Measurements from ENCODE around the gene NXNL1. TPM values are rescaled to one million over a fixed set of nuclear protein-coding genes. Genes with fewer than 3 reads are reported as not detected.
"Not testable (repeated sequence)": the region's sequence is repeated elsewhere in the genome, so short reads cannot be mapped to it uniquely, and the experiment has no call there.

The NXNL1 gene
- total and polyA plus RNA-seq, 2 of the 8 experiments (the other 6 are each of a cell fraction or from before 2014, with no cell fraction given) = not detected

DNA sequence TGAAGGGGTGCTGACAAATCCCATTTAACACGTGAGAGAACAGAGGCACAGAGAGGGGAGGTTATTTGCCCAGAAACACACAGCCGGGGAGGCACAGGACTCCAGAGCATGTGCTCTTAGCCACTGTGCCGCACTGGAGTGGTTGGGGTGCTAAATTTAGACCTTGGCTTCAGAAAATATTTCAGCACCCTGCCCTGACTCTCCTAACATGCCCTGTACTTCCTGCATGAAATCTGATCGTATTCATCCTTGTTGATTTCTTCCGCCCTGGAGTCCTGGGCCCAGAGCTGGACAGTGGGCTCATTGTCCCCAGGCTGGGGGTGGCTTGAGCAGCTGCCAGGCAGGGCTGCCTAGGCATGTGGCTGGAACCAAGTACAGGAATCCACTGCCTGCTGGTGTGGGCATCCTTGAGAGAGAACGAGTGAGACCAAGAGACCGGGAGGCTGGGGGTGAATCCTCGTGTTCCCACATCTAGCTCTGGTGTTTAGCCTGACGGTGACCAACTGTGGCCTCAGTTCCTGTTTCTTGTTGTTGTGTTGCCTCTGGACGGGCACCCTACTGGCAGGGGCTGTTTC, 14.9 kb upstream of the NXNL1 start (continued):
- TF ChIP-seq SIX5 (IDR thresholded peaks at IDR 0.05; ENCODE audit: low read depth, low read length) (no peak), RXRA (IDR thresholded peaks at IDR 0.05; ENCODE audit: insufficient read depth, low read depth, low read length) (no peak)

DNA sequence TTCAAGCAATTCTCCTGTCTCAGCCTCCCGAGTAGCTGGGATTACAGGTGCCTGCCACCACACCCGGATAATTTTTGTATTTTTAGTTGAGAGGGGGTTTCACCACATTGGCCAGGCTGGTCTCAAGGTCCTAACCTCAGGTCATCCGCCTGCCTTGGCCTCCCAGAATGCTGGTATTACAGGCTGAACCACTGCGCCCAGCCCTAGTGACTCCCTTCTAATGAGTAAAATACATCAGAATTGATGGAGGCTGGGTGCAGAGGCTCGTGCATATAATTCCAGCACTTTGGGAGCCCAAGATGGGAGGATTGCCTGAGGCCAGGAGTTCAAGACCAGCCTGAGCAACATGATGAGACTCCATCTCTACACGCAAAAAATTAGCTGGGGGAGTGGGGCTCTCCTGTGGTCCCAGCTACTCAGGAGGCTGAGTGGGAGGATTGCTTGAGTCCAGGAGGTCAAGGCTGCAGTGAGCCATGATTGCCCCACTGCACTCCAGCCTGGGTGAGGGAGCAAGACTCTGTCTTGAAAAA, 14.3 kb upstream of the NXNL1 start:
- not testable (repeated sequence) for H3K18ac ChIP-seq (ENCODE audit: extremely low read depth, low read length); H3K27ac ChIP-seq (ENCODE audit: low read depth, low read length); H3K79me2 ChIP-seq (ENCODE audit: control insufficient read depth in 1 of 2, insufficient read depth in 2 of 2, low read length in 2 of 2); H2BK20ac ChIP-seq (ENCODE audit: low read length); H3K36me3 ChIP-seq (ENCODE audit: control insufficient read depth in 2 of 4, insufficient read depth in 4 of 4, low read length in 3 of 4); H2BK120ac ChIP-seq (replicated peaks; ENCODE audit: low read depth, low read length); H2BK15ac ChIP-seq (ENCODE audit: low read length); H2AFZ ChIP-seq (ENCODE audit: low read length); H4K20me1 ChIP-seq (replicated peaks in 1 of 2; ENCODE audit: control insufficient read depth in 1 of 2, insufficient read depth in 2 of 2, low read length in 2 of 2); H3K14ac ChIP-seq (ENCODE audit: insufficient read length); H4K5ac ChIP-seq (ENCODE audit: insufficient read length, low read depth, low read length); H4K8ac ChIP-seq (ENCODE audit: extremely low read depth, insufficient read depth, low read length); H3K4me3 ChIP-seq (ENCODE audit: extremely low read depth in 1 of 4, insufficient read depth in 2 of 4, low read depth in 3 of 4, low read length in 4 of 4); H2BK5ac ChIP-seq (ENCODE audit: low read depth, low read length); H3K4me2 ChIP-seq (ENCODE audit: insufficient read depth in 1 of 2, low read depth in 2 of 2, low read length in 2 of 2); H3K27me3 ChIP-seq (replicated peaks in 1 of 4; ENCODE audit: control insufficient read depth in 3 of 4, extremely low read depth in 1 of 4, insufficient read depth in 3 of 4, low read length in 3 of 4); H3K23ac ChIP-seq (ENCODE audit: insufficient read length); H3K56ac ChIP-seq (replicated peaks; ENCODE audit: insufficient read length, low read depth, low read length); H2BK12ac ChIP-seq (ENCODE audit: low read depth, low read length); H3K4ac ChIP-seq (replicated peaks; ENCODE audit: insufficient read length, low read depth, low read length); DNase-seq (ENCODE audit: low read depth in 1 of 2, low spot score in 2 of 2); H4K91ac ChIP-seq (replicated peaks; ENCODE audit: insufficient read length, low read length); H3K9ac ChIP-seq (replicated peaks in 1 of 4; ENCODE audit: extremely low read depth in 1 of 4, low read depth in 3 of 4, low read length in 3 of 4); H3K9me3 ChIP-seq (ENCODE audit: insufficient read depth in 2 of 2, low read depth in 1 of 2, low read length in 1 of 2); H3K4me1 ChIP-seq (replicated peaks in 1 of 4; ENCODE audit: control insufficient read depth in 3 of 4, insufficient read depth in 4 of 4, low read length in 3 of 4); H3K79me1 ChIP-seq (ENCODE audit: low read depth, low read length); H3K23me2 ChIP-seq (ENCODE audit: low read depth, low read length); H2AK5ac ChIP-seq (ENCODE audit: low read depth, low read length); FAIRE-seq
- 75% methylated on average over 6 of the region's 6 CpGs; no CpG with 5 or more reads in 1 of the 2 experiments for WGBS, 2 experiments (ENCODE audit: extremely low coverage in 1 of 2, insufficient coverage in 1 of 2, insufficient read length in 1 of 2, insufficient replicate concordance in 2 of 2, low coverage in 1 of 2, low lambda C conversion rate in 2 of 2, missing lambda C conversion rate in 1 of 2)
- ChIA-PET POLR2A (ENCODE audit: partially characterized antibody) (interaction anchor here (1.2 kb wide), 1 partner anchor 8 kb away, joined by 4 read pairs; no protein-coding TSS in a partner anchor), CTCF (ENCODE audit: partially characterized antibody) (interaction anchor here (1.3 to 1.8 kb wide), 3 partner anchors 14 to 25 kb away, joined by 3 to 7 read pairs (median 5); no protein-coding TSS in a partner anchor)

Measured in H1 (cell line).